Activated CD4-positive, alpha-beta T cell treated with anti-CD3 and anti-CD28 coated beads for 4 hours (primary cell): Measurements from ENCODE around the gene SLC17A2.

ENCODE experiments used
- DNase-seq, 2 donors: peaks; one replicate each; pipeline ENCODE4 v3.0.0-alpha.2; 2020

SLC17A2 gene

GRCh38 chr6:25918083-25918683, 12.3 kb downstream of the SLC17A2 start:
- DNase-seq = no peak

DNA sequence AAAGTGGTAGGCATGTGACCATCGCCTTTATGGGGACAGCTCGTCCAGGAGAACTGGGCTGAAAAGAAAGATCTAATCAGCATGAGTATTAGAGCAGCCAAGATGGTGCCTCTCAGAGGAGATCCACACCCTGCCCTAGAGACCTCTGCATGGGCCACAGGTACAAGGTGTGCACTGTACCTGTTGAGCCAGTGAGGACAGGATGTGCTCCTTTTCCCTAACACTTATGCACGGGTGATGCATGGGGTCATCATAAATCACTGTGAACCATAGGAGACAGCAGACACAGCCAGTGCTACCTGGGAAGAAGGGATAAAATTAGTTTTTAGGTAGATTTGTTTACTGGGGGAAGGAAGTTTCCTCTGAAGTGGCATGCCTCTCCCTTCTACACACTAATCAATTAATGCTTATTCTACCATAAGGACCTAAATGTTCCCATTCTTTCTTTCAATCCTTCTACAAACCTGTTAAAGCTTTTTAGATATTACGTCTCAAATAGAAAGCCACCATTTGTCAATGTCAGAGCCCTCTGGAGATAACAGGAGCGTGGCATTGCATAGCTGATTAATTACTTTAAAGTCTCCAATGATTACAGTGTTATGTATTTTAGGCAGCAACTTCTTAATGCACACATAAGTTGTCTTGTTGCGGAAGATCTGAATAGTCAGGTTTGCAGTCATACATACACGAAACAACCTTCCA, 13.6 kb downstream of the SLC17A2 start:
- no peak for DNase-seq

DNA sequence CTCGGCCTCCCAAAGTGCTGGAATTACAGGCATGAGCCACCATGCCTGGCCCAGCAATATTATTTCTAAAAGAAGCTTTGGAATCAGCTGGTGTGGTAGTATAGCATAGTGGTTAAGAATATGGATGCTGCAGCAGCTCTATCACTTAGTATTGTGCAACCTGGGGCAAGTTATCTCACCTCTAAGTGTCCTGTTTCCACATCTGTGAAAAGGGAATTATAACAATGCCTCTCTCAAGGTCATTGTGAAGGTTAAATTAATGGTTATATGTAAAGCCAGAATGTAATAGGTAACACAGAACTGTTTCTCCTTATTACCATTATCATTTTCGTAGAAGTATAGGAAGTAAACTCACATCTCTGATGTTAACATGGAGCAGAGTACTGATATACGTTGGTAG, 14.2 kb downstream of the SLC17A2 start:
- DNase-seq = no peak

GRCh38 chr6:25913741-25914140, 16.8 kb downstream of the SLC17A2 start:
- no peak for DNase-seq

- DNase-seq = no peak
Observed at GRCh38 chr6:25911351-25911750, 19.1 kb downstream of the SLC17A2 start.

DNA sequence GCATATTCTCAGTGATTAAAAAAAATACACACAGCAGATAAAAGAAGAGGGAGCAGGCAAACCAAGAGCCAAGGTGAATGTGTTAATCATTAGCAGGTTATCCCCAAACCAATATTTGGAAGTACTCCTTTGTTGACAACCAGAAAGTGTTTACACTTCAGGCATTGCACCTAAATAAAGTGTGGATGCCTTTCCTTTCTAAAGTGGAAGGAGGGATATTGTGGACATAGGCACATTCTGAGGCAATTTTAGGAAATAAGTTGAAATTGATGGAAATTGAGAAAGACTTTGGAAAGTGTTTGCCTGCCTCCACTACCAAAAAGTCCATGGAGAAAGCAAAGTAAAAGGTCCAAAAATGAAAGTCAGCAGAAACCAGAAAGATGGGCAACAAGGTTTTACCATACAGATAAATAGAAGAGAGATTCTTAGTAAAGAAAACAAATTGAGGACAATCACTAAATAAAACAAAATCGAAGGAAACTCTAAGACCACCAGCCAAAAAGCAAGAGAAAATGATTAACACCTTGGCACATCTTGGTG, 22.9 kb downstream of the SLC17A2 start:
- DNase-seq = no peak

DNA sequence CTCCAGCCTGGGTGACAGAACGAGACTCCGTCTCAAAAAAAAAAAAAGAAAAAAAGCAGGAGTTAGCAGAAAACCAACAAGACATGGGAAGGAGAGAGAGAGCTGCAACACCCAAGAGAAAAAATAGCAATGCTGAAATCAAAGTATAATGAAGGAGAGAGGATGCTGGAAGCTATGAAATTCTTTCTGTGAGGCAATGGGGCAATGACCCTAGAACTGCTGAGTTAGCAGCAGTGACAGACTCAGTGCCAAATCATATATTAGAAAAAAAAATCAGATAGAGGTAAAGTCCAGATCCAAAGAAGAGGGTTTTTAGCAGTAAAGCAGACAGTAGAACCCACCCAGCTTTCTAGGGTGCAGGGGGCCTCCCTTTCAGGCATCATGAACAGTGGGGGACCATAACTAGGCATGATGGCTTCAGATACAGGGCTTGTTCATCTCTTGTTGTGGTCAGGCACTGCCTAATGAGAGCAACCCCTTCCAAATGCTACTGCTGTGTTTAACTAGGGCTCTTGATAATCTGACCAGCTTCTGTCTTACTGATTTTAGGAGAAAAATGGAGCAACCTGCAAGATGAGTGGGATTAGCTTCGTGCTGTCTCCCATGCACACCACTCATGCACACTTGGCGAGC, 26.9 kb downstream of the SLC17A2 start:
- DNase-seq = no peak

DNA sequence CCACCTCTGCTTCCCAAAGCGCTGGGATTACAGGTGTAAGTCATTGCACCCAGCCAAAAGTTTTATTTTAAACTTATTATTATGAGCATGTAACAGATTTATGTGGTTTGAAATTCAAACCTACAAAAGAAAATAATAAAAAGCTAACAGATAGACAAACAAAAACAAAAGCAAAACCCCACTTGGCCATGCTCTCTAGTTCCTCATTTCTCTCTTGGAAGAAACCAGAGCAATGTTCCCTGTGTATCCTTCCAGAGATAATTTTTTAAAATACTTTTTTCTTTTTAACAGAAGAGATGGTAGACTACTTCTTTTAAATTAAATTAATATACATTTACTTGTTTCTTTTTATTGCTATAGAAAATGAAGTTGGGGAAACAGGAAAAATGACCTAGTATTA, 28.4 kb downstream of the SLC17A2 start:
- no peak for DNase-seq

DNA sequence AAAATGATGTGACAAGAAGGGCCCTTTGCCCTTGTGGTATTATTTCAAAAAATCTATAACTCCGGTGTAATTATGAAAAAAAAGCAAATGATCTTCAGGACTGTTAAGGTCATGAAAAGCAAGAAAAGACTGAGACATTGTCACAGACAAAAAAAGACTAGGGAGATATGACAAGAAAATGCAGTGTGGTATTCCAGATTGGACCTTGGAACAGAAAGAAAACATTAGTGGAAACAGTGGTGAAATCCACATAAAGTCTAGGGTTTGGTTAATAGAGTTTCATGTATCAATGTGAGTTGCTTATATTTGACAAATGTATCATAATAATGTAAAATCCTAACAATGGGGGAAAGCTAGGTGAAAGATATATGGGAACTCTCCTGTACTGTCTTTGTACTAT, 29.6 kb downstream of the SLC17A2 start:
- no peak for DNase-seq

DNA sequence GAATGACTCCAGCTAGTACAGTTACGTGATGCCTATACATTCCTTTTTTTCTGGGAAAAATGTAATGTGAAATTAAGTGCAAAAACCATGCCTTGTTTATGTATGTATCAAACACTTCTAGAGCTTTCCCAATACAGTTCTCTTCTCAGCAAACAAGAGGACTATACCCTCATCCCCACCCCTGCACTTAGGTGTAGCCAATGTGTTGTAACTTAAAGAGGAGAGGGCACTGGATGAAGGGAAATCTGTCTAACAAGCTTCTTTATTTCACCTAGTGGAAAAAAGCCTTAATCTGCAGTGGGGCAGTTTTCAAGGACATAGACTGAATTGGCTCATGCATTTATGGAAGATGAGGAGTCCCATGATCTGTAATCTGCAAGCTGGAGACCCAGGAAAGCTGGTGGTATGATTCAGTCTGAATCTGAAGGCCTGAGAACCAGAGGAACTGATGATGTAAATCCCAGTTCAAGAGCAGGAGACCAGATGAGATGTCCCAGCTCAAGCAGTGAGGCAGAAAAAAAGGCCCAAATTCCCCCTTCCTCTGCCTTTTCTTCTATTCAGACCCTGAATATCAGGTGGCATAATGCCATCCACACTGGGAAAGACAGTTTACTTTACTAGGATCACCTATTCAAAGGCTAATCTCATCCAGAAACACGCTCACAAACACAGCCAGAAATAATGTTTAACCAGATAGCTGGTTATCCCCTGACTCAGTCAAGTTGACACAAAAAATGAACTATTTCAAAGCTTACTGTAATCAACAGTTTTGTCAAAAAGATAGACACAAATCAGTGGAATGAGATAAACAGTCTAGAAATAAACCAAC, 30.7 kb downstream of the SLC17A2 start:
- DNase-seq = no peak

DNA sequence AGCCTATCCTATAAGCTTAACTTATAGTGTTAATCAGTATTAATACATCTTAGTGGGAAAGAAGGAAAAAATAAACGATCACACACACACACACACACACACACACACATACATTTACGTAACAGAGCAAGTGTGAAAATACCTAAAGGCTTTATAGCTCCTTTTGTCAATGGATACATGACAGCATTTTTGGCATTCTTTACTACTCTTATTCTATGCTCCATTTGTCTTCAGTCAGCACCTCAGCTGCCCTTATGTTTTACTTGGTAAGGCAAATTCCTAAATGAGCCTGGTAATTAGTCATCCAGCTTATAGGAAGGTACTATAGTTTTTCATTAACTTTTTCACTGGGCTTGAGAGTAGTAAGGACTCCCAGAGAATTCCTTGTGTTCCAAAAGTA, 31.4 kb downstream of the SLC17A2 start:
- no peak for DNase-seq

DNA sequence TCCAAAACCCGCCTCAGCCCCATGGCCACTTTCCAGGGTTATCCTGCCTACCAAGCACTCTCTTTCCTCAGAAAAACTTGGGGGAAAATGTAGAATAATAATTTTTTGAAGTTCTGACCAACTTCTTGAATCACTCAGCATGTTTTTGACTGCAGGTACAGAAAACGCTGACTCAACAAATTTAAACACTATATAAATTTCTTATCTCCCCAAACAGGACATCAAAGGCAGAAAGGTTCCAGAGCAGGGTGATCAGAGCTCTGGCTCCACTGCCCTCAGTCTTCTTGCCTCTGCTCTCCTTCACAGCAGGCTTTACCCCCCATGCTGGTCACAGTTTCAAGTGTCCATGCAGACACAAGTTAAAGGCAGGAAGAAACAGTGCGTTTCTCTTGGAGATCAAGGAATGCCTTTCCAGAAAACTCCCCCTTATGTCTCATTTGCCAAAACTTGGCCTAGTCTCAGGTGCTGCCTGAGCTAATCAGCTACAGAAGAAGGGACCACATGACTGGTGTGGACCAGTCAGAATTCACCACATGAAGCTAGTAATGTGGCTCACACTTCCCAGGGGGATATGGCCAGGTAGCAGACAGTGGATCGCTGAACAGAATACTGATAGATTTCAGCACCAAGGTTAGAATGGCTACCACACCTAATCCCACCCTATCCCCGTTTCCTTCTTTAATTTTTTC, 32.1 kb downstream of the SLC17A2 start:
- DNase-seq = no peak

- DNase-seq = no peak
Observed at GRCh38 chr6:25896252-25896651, 34.2 kb downstream of the SLC17A2 start.

- no peak for DNase-seq
Observed at GRCh38 chr6:25895771-25896170, 34.7 kb downstream of the SLC17A2 start.

- DNase-seq = no peak
Observed at GRCh38 chr6:25893778-25894177, 36.7 kb downstream of the SLC17A2 start.

- DNase-seq = no peak
Observed at GRCh38 chr6:25892877-25893276, 37.6 kb downstream of the SLC17A2 start.

DNA sequence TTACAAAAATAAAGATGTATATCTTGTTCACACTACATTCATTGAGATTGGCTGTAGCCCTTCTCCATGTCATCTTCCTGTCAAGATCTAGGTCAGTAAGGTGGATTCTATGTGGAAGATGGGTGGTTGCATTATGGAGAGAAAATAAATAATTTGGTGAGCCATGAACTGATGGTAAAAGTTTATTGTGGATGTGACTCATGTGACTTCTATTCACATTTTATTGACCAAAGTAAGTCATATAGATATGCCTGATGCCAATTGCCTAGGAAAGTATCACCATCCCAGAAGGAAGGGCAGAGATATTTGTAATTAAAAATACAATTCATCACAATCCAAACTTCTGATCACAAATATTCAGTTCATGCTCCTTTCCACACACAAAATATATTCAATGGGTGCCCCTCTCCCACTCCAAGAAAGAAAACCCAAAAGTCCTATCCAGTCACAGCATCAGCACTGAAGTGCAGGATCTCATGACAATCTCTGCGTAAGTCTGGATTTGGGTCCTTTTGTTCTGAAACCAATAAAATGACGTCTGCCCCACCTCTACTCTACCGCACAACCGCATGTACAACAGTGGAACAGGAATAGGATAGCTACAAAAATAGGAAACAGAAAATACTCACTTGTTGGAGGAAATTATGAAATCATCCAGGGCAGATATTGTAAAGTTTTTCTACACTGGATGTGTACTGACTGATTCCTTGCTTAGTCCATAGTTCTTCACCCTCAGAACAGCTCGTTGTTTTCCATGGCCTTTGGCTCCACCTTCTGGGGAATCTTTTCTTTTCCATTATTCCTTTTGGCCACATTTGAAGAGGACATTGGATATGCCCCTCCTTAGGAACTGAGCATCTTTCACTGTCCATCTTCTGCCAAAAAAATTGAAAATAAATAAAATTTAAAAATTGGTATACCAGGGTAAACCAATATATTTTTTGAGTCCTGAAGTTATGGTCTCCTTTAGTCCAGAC, 40.3 kb downstream of the SLC17A2 start:
- DNase-seq = no peak

GRCh38 chr6:25888626-25889025, 41.9 kb downstream of the SLC17A2 start:
- DNase-seq = no peak

DNA sequence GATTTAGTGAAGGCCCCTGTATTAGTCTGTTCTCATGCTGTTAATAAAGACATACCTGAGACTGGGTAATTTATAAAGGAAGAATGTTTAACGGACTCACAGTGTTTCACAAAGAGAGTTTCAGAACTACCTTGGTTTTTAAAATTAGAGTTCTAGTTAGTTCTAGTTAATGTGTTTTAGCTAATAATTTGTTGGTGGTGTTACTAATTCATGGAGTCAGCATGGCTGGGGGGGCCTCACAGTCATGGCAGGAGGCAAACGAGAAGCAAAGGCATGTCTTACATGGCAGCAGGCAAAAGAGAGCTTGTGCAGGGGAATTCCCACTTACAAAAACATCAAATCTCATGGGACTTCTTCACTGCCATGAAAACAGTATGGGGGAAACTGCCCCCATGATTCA, 44.4 kb downstream of the SLC17A2 start:
- no peak for DNase-seq

GRCh38 chr6:25883991-25884390, 46.5 kb downstream of the SLC17A2 start:
- no peak for DNase-seq

DNA sequence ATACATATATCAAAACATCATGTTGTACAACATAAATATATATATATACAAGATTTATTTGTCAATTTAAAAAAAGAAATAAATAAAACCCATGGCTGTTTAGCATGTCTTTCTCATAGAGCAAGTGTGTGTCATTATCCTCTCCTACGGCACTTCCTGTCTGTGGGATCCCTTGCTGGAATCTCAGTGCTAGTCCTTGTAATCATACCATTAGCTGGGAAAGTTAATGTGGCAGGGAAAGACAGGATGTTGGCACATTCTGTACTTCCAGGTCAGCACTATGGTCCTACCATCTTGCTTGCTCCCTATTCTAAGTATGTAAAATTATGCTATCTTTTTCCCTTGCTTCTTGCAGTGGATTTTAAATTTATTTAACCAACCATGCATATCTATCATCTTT, 47.0 kb downstream of the SLC17A2 start:
- DNase-seq = no peak
